ENCODE results near the gene UBE2J1.
"Not testable (repeated sequence)": the region's sequence is repeated elsewhere in the genome, so short reads cannot be mapped to it uniquely, and the experiment has no call there.

DNA sequence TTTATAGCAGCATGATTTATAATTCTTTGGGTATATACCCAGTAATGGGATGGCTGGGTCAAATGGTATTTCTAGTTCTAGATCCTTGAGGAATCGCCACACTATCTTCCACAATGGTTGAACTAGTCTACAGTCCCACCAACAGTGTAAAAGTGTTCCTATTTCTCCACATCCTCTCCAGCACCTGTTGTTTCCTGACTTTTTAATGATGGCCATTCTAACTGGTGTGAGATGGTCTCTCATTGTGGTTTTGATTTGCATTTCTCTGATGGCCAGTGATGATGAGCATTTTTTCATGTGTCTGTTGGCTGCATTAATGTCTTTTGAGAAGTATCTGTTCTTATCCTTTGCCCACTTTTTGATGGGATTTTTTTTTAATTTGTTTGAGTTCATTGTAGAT, 57.4 kb downstream of the UBE2J1 start:
- not testable (repeated sequence) for TF ChIP-seq POLR2AphosphoS5 (IDR thresholded peaks at IDR 0.05)
- TF ChIP-seq, protein P1, sequence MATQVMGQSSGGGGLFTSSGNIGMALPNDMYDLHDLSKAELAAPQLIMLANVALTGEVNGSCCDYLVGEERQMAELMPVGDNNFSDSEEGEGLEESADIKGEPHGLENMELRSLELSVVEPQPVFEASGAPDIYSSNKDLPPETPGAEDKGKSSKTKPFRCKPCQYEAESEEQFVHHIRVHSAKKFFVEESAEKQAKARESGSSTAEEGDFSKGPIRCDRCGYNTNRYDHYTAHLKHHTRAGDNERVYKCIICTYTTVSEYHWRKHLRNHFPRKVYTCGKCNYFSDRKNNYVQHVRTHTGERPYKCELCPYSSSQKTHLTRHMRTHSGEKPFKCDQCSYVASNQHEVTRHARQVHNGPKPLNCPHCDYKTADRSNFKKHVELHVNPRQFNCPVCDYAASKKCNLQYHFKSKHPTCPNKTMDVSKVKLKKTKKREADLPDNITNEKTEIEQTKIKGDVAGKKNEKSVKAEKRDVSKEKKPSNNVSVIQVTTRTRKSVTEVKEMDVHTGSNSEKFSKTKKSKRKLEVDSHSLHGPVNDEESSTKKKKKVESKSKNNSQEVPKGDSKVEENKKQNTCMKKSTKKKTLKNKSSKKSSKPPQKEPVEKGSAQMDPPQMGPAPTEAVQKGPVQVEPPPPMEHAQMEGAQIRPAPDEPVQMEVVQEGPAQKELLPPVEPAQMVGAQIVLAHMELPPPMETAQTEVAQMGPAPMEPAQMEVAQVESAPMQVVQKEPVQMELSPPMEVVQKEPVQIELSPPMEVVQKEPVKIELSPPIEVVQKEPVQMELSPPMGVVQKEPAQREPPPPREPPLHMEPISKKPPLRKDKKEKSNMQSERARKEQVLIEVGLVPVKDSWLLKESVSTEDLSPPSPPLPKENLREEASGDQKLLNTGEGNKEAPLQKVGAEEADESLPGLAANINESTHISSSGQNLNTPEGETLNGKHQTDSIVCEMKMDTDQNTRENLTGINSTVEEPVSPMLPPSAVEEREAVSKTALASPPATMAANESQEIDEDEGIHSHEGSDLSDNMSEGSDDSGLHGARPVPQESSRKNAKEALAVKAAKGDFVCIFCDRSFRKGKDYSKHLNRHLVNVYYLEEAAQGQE (IDR thresholded peaks at IDR 0.05; ENCODE audit: borderline replicate concordance), result not testable (repeated sequence)
